Measurements from ENCODE around the gene THOC1.

Gene THOC1

GRCh38 chr18:195651-196050 is 72.2 kb downstream of the THOC1 start:
- no peaks in the 10 kb centered on the region for H3K4me1 ChIP-seq (ENCODE audit: control insufficient read depth, insufficient read depth, low read depth, low read length)
- H3K27ac ChIP-seq (ENCODE audit: low read length, poor library complexity, severe bottlenecking): no peak overlapping the region
- H4K91ac ChIP-seq (ENCODE audit: low read length): no peak overlapping the region
- no peak overlapping the region for H4K8ac ChIP-seq (ENCODE audit: low read length)
- H3K23ac ChIP-seq (ENCODE audit: low read length in 2 of 2): no peak overlapping the region
- H3K9ac ChIP-seq (ENCODE audit: low read length): no peak overlapping the region
- DNase-seq: no peak
- H3K4ac ChIP-seq (ENCODE audit: low read depth in 1 of 2, low read length in 2 of 2): no peak overlapping the region
- H2AK5ac ChIP-seq (ENCODE audit: low read length, severe bottlenecking): no peak overlapping the region
- H3K14ac ChIP-seq (ENCODE audit: low read length in 2 of 2): no peak overlapping the region
- WGBS: 96% methylated on average over 1 of the region's 1 CpG
- H2BK120ac ChIP-seq (ENCODE audit: low read depth, low read length): no peak overlapping the region
- H3K4me2 ChIP-seq (ENCODE audit: low read length, poor library complexity, severe bottlenecking): no peak overlapping the region
- H2BK12ac ChIP-seq (ENCODE audit: low read length in 2 of 2): no peak overlapping the region
- H3K18ac ChIP-seq (ENCODE audit: low read depth in 1 of 2, low read length in 2 of 2): no peak overlapping the region
- H3K4me3 ChIP-seq (ENCODE audit: insufficient read depth in 1 of 2, low read depth in 1 of 2, low read length in 2 of 2): no peak overlapping the region
- H2BK5ac ChIP-seq (ENCODE audit: low read depth, low read length, poor library complexity, severe bottlenecking): no peak overlapping the region
- no peaks in the 10 kb centered on the region for H3K9me3 ChIP-seq (ENCODE audit: control insufficient read depth, low read length)
- H3K79me1 ChIP-seq (replicated peaks; ENCODE audit: low read length, poor library complexity, severe bottlenecking): peaks cover 15% of the 10 kb centered on the region
- H3K27me3 ChIP-seq (ENCODE audit: control insufficient read depth in 1 of 2, insufficient read depth in 1 of 2, low read length in 2 of 2): no peaks in the 10 kb centered on the region
- H2AFZ ChIP-seq (ENCODE audit: low read depth, low read length): no peak overlapping the region
- no peak overlapping the region for H2BK15ac ChIP-seq (ENCODE audit: low read depth, poor library complexity, severe bottlenecking)
- peaks cover 12 to 58% of the 10 kb centered on the region in 2 experiments for H3K36me3 ChIP-seq (ENCODE audit: control insufficient read depth in 1 of 2, insufficient read depth in 2 of 2, low read depth in 1 of 2, low read length in 2 of 2)

GRCh38 chr18:192801-193200 is 75.0 kb downstream of the THOC1 start:
- Histone ChIP-seq H3K23ac (ENCODE audit: low read length in 2 of 2) (no peak overlapping the region), H2AFZ (ENCODE audit: low read depth, low read length) (no peak overlapping the region), H3K4me2 (ENCODE audit: low read length, poor library complexity, severe bottlenecking) (no peak overlapping the region), H2BK12ac (ENCODE audit: low read length in 2 of 2) (no peak overlapping the region), H3K9ac (ENCODE audit: low read length) (no peak overlapping the region), H4K8ac (ENCODE audit: low read length) (no peak overlapping the region), H3K4ac (ENCODE audit: low read depth in 1 of 2, low read length in 2 of 2) (no peak overlapping the region), H2AK5ac (ENCODE audit: low read length, severe bottlenecking) (no peak overlapping the region), H3K4me1 (ENCODE audit: control insufficient read depth, insufficient read depth, low read depth, low read length) (no peaks in the 10 kb centered on the region), H2BK120ac (ENCODE audit: low read depth, low read length) (no peak overlapping the region), H3K9me3 (ENCODE audit: control insufficient read depth, low read length) (no peaks in the 10 kb centered on the region), H3K36me3 (ENCODE audit: control insufficient read depth in 1 of 2, insufficient read depth in 2 of 2, low read depth in 1 of 2, low read length in 2 of 2) (peaks cover 9 to 31% of the 10 kb centered on the region in 2 experiments), H3K14ac (ENCODE audit: low read length in 2 of 2) (no peak overlapping the region), H3K27me3 (ENCODE audit: control insufficient read depth in 1 of 2, insufficient read depth in 1 of 2, low read length in 2 of 2) (no peaks in the 10 kb centered on the region), H3K18ac (ENCODE audit: low read depth in 1 of 2, low read length in 2 of 2) (no peak overlapping the region), H4K91ac (ENCODE audit: low read length) (no peak overlapping the region), H3K4me3 (ENCODE audit: insufficient read depth in 1 of 2, low read depth in 1 of 2, low read length in 2 of 2) (no peak overlapping the region), H3K79me1 (replicated peaks; ENCODE audit: low read length, poor library complexity, severe bottlenecking) (peaks cover 16% of the 10 kb centered on the region), H3K27ac (ENCODE audit: low read length, poor library complexity, severe bottlenecking) (no peak overlapping the region), H2BK15ac (ENCODE audit: low read depth, poor library complexity, severe bottlenecking) (no peak overlapping the region), H2BK5ac (ENCODE audit: low read depth, low read length, poor library complexity, severe bottlenecking) (no peak overlapping the region)
- 99% methylated on average over 4 of the region's 7 CpGs for WGBS
- DNase-seq: no peak

- Histone ChIP-seq H3K4me2 (ENCODE audit: low read length, poor library complexity, severe bottlenecking) (no peak overlapping the region), H3K27ac (ENCODE audit: low read length, poor library complexity, severe bottlenecking) (no peak overlapping the region), H3K14ac (ENCODE audit: low read length in 2 of 2) (no peak overlapping the region), H3K23ac (ENCODE audit: low read length in 2 of 2) (no peak overlapping the region), H2BK5ac (ENCODE audit: low read depth, low read length, poor library complexity, severe bottlenecking) (no peak overlapping the region), H2BK120ac (ENCODE audit: low read depth, low read length) (no peak overlapping the region), H3K79me1 (replicated peaks; ENCODE audit: low read length, poor library complexity, severe bottlenecking) (peaks cover 12% of the 10 kb centered on the region), H3K4ac (ENCODE audit: low read depth in 1 of 2, low read length in 2 of 2) (no peak overlapping the region), H3K27me3 (ENCODE audit: control insufficient read depth in 1 of 2, insufficient read depth in 1 of 2, low read length in 2 of 2) (no peaks in the 10 kb centered on the region), H3K36me3 (ENCODE audit: control insufficient read depth in 1 of 2, insufficient read depth in 2 of 2, low read depth in 1 of 2, low read length in 2 of 2) (peaks cover 5 to 23% of the 10 kb centered on the region in 2 experiments), H3K4me1 (ENCODE audit: control insufficient read depth, insufficient read depth, low read depth, low read length) (no peaks in the 10 kb centered on the region), H2AK5ac (ENCODE audit: low read length, severe bottlenecking) (no peak overlapping the region), H2AFZ (ENCODE audit: low read depth, low read length) (no peak overlapping the region), H2BK15ac (ENCODE audit: low read depth, poor library complexity, severe bottlenecking) (no peak overlapping the region), H3K18ac (ENCODE audit: low read depth in 1 of 2, low read length in 2 of 2) (no peak overlapping the region), H3K4me3 (ENCODE audit: insufficient read depth in 1 of 2, low read depth in 1 of 2, low read length in 2 of 2) (no peak overlapping the region), H3K9me3 (ENCODE audit: control insufficient read depth, low read length) (no peaks in the 10 kb centered on the region), H2BK12ac (ENCODE audit: low read length in 2 of 2) (no peak overlapping the region), H4K8ac (ENCODE audit: low read length) (no peak overlapping the region), H3K9ac (ENCODE audit: low read length) (no peak overlapping the region), H4K91ac (ENCODE audit: low read length) (no peak overlapping the region)
- DNase-seq: no peak
- no CpG with 5 or more reads among the region's 1 CpG for WGBS
These were observed 76.1 kb downstream of the THOC1 start for GRCh38 chr18:191725-192124.

GRCh38 chr18:189254-189653 is 78.6 kb downstream of the THOC1 start:
- no peak overlapping the region for H3K4ac ChIP-seq (ENCODE audit: low read depth in 1 of 2, low read length in 2 of 2)
- no peaks in the 10 kb centered on the region for H3K4me1 ChIP-seq (ENCODE audit: control insufficient read depth, insufficient read depth, low read depth, low read length)
- H3K18ac ChIP-seq (ENCODE audit: low read depth in 1 of 2, low read length in 2 of 2): no peak overlapping the region
- no peak overlapping the region for H3K27ac ChIP-seq (ENCODE audit: low read length, poor library complexity, severe bottlenecking)
- no peak overlapping the region for H4K8ac ChIP-seq (ENCODE audit: low read length)
- no peak overlapping the region for H2AFZ ChIP-seq (ENCODE audit: low read depth, low read length)
- H3K36me3 ChIP-seq (ENCODE audit: control insufficient read depth in 1 of 2, insufficient read depth in 2 of 2, low read depth in 1 of 2, low read length in 2 of 2): peaks cover 10 to 21% of the 10 kb centered on the region in 2 experiments
- 98% methylated on average over 5 of the region's 5 CpGs for WGBS
- no peak overlapping the region for H3K14ac ChIP-seq (ENCODE audit: low read length in 2 of 2)
- no peak overlapping the region for H3K23ac ChIP-seq (ENCODE audit: low read length in 2 of 2)
- H2BK5ac ChIP-seq (ENCODE audit: low read depth, low read length, poor library complexity, severe bottlenecking): no peak overlapping the region
- no peak overlapping the region for H2AK5ac ChIP-seq (ENCODE audit: low read length, severe bottlenecking)
- H2BK120ac ChIP-seq (ENCODE audit: low read depth, low read length): no peak overlapping the region
- H4K91ac ChIP-seq (ENCODE audit: low read length): no peak overlapping the region
- H2BK12ac ChIP-seq (ENCODE audit: low read length in 2 of 2): no peak overlapping the region
- H3K4me2 ChIP-seq (ENCODE audit: low read length, poor library complexity, severe bottlenecking): no peak overlapping the region
- DNase-seq: no peak
- no peaks in the 10 kb centered on the region for H3K9me3 ChIP-seq (ENCODE audit: control insufficient read depth, low read length)
- no peak overlapping the region for H2BK15ac ChIP-seq (ENCODE audit: low read depth, poor library complexity, severe bottlenecking)
- no peak overlapping the region for H3K4me3 ChIP-seq (ENCODE audit: insufficient read depth in 1 of 2, low read depth in 1 of 2, low read length in 2 of 2)
- H3K79me1 ChIP-seq (replicated peaks; ENCODE audit: low read length, poor library complexity, severe bottlenecking): peaks cover 14% of the 10 kb centered on the region
- no peaks in the 10 kb centered on the region for H3K27me3 ChIP-seq (ENCODE audit: control insufficient read depth in 1 of 2, insufficient read depth in 1 of 2, low read length in 2 of 2)
- no peak overlapping the region for H3K9ac ChIP-seq (ENCODE audit: low read length)
